SH-SY5Y (cell line): ENCODE data around the gene SORT1.

Experiments
- GATA2 ChIP-seq: IDR thresholded peaks from 2 replicates; pipeline ENCODE4 v1.6.1; 2011; ENCODE audit warnings: mild to moderate bottlenecking, low read depth, low read length
- GATA3 ChIP-seq: IDR thresholded peaks from 2 replicates; pipeline ENCODE4 v1.6.1; 2011; ENCODE audit warnings: low read depth, mild to moderate bottlenecking, low read length, moderate library complexity

The SORT1 gene

DNA sequence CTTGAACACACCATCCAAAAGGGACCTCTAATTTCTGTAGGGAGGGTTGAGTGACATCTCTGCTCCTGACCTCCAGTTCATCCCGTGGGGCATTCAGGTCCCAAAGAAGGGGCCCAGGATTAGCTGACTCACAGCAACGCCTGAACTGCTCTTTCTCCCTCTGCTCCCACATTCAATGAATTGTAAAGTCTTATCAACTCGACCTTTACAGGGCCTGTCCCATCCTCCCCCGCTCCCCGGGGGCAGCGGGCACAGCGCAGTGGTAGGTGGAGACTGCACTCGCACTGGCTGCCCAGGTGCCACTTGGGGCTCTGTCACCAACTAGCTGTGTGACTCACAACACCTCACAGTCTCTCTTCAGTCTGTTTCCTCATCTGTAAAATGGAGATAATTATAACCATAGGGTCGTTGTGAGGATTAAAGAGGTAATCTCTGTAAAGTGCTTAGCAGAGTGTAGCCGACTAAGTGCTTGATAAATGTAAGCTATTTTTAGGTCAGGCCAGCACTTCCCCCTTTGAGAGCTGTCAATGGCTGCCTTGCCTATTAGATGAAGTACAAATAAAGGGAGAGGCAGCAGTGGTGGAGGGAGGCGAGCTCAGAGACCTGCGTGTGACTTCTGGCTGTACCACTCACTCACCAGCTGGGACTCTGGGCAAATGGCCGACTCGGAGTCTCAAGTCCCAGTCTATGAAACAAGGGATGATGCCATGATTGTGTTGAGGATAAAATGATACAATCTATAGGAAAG, 90.3 kb downstream of the SORT1 start:
- TF ChIP-seq GATA3 (no peak), GATA2 (no peak)

DNA sequence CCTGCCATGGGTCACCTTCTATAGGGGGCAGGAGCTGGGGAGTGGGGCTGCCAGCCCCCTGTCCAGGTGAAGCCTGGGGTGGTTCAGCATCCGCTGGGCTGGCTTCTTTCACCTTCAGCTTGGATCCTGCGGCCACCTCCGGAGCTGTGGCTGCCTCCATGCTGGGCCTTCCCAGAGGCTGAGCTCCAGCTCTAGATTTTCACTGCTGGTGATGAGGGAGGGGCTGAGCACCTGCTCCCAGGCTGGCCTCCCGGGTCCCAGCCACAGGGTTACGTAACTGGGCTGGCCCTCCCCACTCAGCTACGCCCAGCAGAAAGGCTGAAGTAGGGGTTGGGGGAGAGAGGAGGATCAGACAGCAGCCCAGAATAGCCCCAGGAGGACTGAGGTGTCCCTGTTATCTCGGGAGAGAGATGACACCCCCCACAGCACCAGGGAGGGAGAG, 90.9 kb downstream of the SORT1 start, which contains the start of gene MYBPHL:
Gene MYBPHL (minus strand): TSS at position 180 of the 442 bp plus-strand sequence. CDS start 20 bp downstream, at position 160.
- TF ChIP-seq GATA3 (no peak), GATA2 (no peak)

DNA sequence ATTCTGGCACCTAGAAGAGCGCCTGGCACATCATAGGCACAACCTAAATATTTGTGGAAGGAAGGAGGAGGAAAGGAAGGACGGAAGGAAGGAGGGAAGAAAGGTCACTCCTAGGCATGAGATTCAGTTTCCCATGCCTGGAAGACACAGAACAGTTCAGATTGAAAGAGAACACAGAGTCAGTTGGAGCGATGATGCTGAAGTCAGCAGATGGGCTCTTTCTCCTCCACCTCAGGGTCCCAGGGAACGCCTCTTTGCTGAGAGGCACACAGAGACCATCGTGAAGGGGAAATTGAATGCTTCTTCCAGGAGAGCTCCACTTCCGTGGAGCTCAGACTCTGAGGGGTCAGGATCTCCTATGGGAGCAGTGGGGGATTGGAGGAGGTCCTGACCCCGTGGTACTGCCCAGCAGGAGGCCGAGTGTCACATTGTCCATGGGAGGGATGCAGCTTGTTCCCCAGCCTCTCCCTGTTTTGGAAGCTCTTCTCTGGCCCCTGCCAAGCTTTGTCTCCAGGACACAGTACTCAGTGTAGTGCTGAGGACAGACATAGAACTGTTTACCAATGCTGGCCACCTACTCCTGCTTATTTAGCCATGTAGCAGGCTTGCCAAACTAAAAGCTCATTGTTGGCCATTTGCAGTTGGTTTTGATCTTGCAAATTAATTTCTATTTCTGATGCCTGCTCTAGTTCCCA, 93.3 kb downstream of the SORT1 start:
- no peak for TF ChIP-seq GATA2
- no peak for TF ChIP-seq GATA3

DNA sequence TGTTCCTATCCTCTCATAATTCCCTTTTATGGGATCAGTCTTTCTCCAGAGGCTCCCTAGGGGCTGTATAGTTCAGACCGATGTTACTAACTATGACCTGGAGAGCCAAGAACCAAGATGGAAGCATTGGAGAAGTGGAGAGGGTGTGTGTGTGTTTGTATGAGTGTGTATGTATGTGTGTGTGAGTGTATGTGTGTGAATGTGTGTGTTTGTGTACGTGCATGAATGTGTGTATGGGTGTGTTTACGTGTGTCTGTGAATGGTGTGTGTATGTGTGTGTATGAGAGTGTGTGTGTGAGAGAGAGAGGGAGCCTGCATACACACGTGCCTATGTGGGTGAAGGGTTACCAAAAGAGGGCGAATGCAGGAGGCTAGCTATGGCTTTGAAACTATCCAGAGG, 95.8 kb downstream of the SORT1 start:
- no peak for TF ChIP-seq GATA3
- TF ChIP-seq GATA2 = no peak

DNA sequence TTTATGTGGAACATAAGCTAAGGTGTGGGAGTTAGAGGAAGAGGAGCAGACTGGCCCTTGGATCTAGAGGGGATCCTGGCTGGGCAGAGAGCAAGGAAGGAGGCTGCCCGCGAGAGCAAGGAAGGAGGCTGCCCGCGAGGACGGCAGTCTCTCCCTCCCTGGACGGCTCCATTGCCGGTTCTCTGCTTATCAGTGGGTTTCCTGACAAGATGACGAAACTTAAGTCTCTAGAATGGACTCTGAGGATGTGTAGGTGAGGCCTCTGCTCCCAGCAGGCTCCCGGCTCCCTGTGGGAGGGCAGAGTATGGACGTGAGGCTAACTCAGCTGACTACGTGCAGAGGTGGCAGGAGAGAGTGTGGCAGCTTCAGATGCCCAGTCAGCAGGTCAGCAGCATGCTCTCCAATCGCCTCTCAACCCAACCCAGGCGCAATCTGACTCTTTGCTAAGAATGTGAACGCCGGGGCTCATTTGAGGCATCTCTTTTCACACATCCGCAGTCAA, 97.0 kb downstream of the SORT1 start:
- TF ChIP-seq GATA2 (no peak), GATA3 (no peak)

DNA sequence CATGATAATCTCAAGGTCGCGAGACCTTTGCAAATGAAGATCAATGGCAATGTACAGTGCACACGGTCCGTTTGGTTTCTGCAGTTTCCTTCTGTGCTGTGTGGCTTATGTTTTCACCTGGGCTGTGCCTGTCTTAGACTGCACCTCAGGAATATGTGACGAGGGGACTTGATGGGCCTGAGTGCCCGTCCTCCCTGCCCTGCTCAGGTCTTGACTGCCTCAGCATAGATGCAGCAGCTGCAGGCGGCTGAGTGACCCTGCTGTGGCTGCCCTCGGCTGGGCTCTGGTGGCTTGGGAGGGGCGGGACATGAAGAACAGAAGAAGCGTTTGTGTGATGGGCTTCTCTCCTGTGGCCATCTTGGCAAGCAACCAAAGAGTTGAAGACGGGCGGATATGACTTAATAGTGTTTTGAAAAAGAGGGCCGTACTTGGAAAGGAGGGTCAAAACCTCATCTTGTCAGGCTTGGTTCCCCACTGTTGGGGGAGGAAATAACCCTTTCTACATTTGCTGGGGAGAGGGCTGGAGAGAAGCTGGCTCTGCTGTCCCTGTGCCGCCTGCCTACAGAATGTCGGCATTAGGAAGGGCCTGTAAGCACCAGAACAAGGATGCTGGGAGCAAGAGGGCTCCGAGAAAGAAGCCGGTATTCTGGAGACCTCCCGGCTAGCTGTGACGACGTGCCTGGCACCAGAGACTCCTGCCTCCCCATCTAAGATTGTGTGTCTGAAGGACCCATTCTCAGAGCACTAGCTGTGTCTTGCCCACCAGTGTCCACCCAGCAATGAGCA, 98.0 kb downstream of the SORT1 start:
- TF ChIP-seq GATA2 = no peak

DNA sequence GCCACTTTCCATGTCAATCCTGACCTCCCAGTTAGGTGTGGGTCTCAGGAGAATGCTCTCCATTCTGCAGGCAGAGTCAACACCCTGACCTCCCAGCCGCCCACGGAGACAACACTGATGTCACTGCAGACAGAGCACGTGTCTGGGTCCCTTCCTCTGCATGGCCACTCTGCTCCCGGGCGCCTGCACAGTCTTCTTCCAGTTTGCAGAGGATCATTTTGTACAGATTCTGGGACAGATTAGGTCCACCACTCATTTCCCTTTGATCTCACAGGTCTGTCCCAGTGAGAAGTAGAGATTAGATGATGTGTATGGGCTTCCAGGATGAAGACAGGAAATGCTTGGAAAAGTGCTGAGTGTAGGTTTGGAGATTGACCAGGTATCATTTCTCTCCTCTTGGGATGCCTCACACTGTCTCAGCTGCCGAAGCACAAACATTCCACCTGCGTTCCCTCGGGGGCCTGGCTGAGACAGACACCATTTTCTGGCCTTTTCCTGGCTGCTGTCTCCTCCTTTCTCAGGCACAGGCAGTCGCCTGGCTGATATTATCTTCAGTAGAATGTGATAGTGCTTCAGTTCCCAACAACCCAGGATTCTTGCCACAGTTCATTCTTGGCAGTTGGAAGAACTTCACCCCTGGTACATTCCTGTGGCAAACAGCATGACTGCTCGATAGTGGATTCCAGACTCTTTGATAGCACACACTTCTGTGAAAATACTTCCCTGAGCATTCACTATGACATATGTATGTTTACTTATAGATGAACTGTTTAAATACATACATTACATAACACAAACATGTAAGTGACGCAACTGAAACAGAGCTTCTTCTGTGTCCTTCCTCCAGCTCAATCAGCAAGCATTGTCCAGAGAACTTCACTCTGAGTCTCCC, 98.8 kb downstream of the SORT1 start:
- TF ChIP-seq GATA2 (peak; percentile 51; the same call in 1 of the 2 replicates), GATA3 (no peak)

DNA sequence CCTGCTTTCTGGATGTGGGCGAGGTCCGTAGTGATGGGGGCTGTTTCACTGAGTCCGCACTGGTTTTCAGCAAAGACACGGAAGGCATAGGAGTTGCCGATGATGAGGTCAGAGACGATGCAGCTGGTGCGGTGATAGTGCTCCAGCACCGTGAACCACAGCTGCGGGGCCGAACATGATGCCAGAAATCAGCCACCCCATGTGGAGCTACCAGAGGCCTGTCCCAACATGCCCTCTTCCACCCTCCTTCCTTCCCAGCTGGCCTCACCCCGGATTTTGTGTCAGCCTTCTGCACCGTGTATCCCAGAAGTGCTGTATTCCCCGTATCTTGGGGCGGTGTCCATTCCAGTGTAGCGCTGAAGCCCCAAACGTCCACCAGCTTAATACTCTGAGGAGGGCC, 100.9 kb downstream of the SORT1 start:
- TF ChIP-seq GATA3 = no peak

DNA sequence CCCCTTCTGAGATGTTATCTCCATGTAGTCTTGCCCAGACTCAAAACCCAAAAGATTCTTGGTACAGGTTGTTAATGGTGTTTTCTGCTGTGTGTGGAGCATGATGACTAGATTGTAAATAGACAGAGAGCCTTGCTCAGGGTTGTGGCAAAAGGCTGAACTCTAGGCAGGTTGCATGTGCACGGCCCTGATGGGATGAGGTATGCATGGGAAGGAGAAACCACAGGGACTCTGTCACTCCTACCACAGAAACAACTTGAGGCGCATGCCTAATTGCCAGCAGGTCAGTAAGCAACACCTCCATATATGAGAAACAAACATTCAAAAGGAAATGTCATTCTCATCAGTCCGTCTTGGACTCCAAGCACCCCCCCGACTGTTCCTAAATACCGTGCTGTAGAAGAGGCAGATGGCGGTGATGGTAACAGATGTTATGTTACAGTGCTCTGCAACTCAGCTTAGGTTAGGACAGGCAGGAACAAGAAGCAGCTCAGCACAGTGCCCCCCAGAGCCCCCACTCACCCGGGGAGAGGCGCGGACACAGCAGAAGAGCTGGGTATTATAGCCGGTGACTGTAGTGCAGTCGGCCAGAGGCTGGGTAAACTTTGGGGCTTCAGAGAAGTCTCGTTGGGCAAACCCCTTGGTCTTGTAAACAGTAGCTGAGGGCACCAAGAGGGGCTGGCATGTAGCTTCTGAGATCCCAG, 101.9 kb downstream of the SORT1 start:
- no peak for TF ChIP-seq GATA3
- no peak for TF ChIP-seq GATA2

DNA sequence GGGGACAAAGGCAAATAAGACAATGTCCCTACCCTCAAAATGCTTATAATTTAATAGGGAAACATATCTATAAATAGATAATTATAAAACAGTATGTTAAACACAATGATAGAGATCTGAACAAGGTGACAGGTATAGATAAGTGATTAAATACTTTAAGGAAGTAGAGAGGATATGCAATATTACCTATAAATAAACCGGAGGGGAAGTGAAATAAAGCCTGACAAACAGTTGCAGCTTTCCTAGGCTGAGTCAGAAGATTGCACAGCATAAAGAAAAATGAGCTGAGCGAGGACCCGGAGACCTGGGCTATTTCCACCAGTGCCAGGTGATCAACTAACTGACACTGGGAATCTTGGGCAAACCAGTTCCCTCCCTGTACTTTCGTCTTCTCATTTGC, 103.2 kb downstream of the SORT1 start:
- TF ChIP-seq GATA2 (no peak), GATA3 (no peak)

DNA sequence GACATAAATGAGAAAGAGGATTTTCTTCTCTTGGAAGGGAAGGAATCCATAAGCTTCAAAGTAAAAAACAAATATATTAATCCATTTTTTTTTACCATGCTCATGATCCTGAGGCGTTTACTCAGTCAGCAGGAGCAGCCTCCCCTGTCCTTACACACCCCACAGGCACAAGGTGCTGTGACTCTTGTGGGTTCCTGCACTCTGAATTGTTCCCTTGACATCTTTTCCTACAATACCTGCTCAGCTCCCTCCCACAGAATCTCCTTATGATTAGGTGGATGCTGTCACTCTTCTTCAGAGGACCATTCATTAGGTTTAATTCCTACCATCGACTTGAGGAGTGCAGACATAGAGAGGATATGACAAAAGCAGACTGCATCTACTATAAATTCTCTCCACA, 104.7 kb downstream of the SORT1 start:
- TF ChIP-seq GATA2 (no peak), GATA3 (no peak)

DNA sequence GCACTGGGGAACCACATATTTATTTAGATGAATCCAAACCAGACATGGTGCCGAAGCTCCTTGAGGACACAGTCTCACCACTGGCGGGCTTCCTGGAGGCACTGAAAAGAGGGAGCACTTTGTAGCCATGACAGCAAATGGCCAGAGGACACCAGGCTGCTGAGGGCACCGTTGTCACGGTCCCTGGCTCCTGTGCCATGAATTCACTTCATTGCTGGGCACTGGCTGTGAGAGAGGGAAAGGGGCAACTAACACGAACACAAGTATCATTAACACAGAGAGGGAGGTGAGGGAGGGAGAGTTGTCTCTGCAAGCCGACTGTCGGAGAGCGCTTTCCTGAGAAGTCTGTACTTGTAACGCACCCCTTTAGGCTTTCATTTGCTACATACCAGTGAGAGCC, 105.4 kb downstream of the SORT1 start:
- TF ChIP-seq GATA3 (no peak), GATA2 (no peak)

DNA sequence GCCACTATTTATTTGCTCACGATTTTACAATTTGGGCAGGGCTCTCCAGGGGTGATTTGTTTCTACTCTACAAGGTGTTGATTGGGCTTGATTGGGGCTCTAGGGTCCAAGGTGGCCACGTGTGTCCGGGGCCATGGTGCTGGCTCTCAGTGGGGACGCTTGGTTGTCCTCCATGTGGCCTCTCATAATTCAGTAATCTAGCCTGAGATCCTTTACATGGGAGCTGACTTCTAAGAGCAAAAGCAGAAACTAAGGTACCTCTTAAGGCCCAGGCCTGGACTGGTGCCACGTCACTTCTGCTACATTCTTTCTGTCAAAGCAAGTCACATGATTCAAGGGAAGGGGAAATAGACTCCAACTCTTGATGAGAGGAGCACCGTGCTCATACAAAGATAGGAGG, 106.7 kb downstream of the SORT1 start:
- TF ChIP-seq GATA3 (no peak), GATA2 (no peak)
